HG03457 (cell line): ENCODE measurements around the gene PSMC1.

Experiments
- ATAC-seq: cut with Tn5 transposase; IDR thresholded peaks from one replicate; pipeline ENCODE4 v1.9.1; 2021; ENCODE audit warnings: moderate number of reproducible peaks; ENCODE audit not compliant: unreplicated experiment

PSMC1 gene

DNA sequence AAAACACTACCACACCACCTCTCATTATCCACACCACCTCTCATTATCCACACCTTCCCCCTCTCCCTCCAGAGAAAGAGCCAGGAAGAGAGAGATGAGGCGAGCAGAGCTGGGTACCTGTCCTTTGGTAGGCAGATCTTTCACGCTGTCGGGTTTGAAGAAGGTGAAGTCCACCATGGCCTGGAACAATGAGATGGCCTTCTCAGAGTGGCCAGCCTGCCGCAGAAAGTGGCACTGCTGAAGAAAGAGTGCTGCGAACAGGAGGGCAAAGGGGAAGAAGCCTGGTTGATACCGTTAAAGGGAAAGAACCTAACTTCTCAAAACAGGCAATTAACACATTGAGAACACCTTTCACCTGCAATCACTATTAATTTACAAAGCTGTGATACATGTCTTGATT lies 44.8 kb downstream of the PSMC1 start:
- ATAC-seq = no peak

DNA sequence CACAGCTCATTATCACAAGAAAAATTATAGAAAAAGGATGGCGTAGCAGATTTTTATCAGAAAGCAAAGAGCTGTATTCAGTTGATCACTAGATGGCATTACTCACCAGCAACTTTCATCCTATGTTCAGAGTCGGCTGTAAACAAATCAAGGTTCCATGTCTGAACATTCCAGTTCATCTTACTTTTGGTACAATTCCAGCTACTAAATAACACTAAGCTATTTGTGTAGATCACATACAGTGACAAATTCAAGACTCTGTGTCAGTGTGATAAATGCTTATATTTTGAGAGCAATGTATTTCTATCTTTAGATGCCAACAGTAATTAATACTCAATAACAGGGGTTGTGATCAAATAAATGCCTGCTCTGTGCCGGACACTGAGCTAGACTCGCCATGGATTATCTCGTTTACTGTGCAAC lies 45.3 kb downstream of the PSMC1 start:
- no peak for ATAC-seq

DNA sequence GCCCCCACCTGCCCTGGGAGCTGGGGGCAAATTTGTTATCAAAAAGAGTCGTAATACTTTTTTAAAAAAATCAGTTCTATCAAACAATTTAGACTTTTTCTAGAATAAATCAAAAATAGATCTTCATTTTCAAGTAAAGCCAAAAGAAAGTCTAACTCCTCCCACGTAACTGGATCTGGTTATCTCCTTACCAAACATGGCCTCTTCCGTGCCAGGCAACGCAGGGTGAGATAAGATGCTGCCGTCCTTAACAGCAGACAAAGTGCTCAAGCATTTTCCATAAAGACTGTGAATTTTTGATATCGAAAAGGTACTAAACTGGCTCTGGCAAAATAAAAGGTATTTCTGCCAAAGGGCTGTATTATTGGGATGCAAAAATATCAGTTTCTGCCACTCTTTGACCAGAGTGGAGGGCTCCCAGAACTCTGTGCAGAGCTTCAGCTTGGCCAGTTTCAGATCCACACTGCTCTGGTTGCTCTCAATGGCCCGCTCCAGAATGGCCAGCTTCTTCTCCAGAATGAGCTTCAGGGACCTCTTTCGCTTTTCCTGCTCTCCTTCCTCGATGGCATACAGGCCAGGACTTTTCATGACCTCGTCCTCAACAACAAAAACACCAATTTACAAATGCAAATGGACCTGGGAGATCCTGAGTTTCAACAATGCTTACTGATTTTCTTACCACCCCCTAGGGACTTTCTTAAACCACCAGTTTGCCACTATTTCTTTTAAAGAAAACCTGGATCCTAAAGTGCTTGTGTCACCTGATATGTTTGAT lies 46.4 kb downstream of the PSMC1 start:
- no peak for ATAC-seq

DNA sequence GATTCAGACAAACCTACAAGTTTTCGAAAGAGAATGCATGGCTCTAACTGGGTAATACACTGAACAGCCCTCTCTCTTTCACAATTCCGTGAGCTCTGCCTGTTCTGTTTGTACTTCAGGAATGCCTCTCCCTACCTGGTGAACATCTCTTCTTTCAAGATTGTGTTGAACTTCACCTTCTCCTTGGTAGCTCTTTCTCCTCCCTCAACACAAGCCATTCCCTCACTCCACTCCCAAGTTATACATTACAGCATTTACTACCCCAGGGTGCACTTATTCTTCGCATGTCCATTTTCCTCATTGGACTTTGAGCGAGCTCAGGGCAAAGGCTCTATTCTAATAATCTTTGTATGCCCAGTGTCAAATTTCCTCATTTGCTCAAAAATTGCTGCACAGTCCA lies 47.1 kb downstream of the PSMC1 start:
- no peak for ATAC-seq

DNA sequence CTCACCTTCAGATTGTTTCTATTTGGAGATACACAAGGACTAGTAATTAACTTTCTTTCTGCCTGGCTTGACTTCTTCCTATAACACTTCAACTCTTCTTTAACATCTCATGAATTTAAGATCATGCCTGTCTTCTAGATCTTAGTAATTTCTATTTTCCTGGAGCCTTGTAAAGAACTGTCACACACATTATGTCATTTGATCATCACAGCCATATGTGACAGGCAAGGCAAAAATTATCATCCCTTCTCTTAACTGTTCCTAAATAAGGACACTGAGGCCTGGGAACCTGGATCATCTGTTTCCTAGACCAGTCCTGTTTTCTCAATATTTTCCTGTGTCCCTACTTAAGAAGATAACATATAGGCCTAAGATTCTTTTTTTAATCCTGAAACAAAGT lies 48.1 kb downstream of the PSMC1 start:
- no peak for ATAC-seq

DNA sequence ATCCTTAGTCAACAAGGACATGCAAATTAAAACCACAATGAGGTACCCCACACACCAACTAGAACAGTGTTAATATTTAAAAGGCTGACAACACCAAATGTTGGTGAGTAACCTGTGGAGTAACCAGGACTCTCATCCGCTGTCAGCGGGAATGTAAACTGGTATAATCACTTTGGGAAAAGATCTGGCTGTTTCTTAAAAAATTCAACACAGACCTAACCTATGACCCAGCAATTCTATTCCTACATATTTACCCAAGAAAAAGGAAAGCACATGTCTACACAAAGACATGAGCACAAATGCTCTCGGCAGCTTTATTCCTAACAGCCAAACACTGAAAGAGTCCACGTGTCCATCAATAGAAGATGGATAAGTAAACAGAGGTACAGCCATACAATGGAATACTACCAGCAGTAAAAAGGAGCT lies 48.8 kb downstream of the PSMC1 start:
- ATAC-seq = no peak

DNA sequence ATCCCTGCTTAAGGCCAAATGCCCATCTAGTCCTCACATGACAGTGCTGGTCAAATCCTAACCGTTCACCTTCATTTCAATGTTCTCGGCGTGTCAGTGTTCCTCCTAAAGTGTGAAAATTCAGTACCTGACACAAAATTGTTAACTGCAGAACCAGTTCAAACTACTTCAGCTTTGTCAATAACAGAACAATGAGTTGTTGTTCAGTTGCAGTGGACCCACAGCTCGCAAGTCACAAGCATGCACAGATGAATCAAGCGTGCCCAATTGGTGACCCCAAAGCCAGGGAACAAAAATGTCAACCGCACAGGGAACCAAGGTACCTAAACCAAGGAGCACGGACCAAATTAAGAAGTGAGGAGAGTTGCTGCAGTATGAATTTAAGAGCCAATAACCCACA lies 52.2 kb downstream of the PSMC1 start:
- no peak for ATAC-seq

DNA sequence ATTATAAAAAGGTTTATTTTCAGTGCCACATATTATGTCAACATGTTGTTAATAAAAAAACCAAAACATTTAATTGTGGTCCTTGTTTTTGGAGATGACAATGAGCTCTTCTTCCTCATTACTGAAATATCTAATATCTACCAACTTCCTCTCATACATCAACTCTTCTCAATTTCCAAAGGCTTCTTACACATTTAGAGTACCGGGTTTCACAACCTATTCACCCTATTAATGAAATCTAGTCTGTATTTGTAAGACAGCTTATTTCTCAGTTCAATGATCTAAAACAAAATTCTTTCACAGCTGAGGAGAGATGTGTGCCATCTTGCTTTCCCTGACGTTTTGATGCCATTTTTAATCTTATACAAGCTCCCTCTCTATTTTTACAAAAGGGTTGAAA lies 60.9 kb downstream of the PSMC1 start:
- ATAC-seq = no peak

DNA sequence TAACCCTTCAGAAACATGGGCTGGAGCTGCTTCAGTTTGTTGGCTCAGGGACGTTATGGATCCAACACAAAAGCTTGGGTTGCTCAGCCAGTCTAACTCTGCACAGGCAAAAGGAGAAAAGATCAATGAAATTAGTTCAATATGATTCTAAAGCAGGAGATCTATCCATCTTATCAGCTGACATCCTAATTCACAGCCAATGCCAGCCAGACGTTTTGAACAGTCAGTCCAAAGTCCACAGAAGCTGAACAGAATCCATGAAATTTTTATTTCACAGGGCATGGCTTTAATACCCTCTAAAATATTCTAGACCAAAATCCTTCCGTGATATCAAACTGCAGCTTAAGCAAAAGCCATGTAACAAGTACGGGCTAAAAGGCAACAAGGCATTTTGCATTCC lies 61.7 kb downstream of the PSMC1 start:
- no peak for ATAC-seq

DNA sequence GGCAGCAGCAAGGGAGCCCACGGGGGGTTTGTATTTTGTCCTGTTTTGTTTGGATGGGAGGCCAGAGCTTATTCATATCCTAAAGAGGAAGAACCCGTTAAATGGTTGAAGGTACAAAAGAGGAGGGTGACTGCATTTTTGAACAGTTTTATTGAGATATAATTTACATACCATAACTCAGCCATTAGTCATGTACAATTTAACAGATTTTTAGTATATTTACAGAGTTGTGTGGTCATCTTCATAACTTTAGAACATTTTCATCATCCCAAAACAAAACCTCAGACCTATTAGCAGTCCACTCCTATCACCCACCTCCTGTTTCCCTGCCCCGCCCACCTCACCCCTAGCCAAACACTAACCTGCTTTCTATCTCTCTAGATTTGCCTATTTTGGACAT lies 62.8 kb downstream of the PSMC1 start:
- no peak for ATAC-seq

DNA sequence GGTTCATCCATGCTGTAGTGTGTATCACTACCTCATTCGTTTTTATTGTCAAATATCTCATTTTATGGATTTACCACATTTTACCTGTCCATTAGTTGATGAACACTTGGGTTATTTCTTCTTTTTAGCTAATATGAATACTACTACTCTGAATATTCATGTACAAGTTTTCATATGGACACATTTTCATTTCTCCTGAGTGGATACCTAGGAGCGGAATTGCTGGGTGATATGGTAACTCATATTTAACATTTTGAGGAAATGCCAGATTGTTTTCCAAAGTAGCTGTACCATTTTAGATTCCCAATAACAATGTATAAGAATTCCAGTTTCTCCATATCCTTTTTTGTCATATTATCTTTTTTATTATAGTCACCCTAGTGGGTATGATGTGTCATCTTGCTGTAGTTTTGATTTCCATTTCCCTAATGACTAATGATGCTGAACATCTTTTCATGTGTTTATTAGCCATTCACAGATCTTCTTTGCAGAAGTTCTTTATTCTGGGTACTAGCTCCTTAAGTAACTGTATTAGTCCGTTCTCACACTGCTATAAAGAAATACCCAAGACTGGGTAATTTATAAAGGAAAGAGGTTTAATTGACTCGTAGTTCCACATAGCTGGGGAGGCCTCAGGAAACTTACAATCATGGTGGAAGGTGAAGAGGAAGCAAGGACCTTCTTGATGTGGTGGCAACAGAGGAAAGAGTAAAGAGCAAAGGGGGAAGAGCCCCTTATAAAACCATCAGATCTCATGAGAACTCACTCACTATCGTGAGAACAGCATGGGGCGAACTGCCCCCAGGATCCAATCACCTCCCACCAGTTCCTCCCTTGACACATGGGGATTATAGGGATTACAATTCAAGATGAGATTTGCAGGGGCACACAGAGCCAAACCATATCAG lies 63.5 kb downstream of the PSMC1 start:
- no peak for ATAC-seq

DNA sequence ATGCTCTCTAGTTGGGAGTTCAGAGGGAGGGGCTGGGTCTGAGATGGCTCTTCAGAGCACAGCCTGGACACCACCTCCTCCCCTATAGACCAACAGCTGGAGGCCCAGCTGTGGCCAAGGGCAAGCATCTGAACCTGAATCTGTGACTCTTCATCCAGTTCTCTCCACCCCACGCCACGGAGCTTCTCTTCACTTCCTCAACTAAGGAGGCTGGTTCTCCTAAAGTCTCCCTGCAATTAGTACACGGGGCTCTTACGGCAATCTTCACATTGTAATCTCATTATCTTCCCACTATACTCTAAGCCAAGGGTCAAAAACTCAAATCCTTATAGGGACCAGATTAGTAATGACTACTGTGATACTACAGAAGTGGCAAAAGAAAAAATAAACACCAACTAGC lies 65.5 kb downstream of the PSMC1 start:
- no peak for ATAC-seq
